IMR-90 (cell line): ENCODE measurements around the gene NUDCD3. TPM values are rescaled to one million over a fixed set of nuclear protein-coding genes. Genes with fewer than 3 reads are reported as not detected.
A peak's percentile ranks its signal among the peaks of the same experiment; 100 is the strongest.

Source experiments
- ATAC-seq: fragments of 200-7000 bp; cut with Tn5 transposase; 2 replicates; pipeline ENCODE4 v1.9.1; 2020; ENCODE audit warnings: low read depth, mild to moderate bottlenecking, moderate library complexity
- BruUV-seq: library from RNA; stranded (reverse); fragments of 400-500 nt; replicated peaks from 2 replicates; lab custom pipeline; 2021; lab: Mats Ljungman, UMichigan
- CTCF ChIA-PET: fragments of 300-600 bp; formaldehyde crosslinking; extraction: SDS; loops from one replicate; lab custom pipeline; 2021; ENCODE audit warnings: antibody characterized with exemption; lab: Yijun Ruan, JAX
- POLR2A ChIA-PET: fragments of 300-600 bp; sonication (Branson Sonifier 250); formaldehyde crosslinking; loops from one replicate; lab custom pipeline; 2022; ENCODE audit warnings: antibody characterized with exemption; ENCODE audit not compliant: unreplicated experiment; lab: Charles Lee
- DNase-seq: peaks from one replicate; pipeline ENCODE4 v3.0.0; 2013
- H2AFZ ChIP-seq: replicated peaks from 2 replicates; pipeline ENCODE3; 2013; ENCODE audit warnings: low read length, mild to moderate bottlenecking; ENCODE audit not compliant: poor library complexity
- H2AK5ac ChIP-seq: 2 replicates; pipeline ENCODE4 v1.6.1; 2013; ENCODE audit warnings: low read depth, low read length, inconsistent platforms
- H2AK9ac ChIP-seq: replicated peaks from 2 replicates; pipeline ENCODE3; 2013; ENCODE audit warnings: mild to moderate bottlenecking, low read depth, low read length, moderate library complexity; ENCODE audit not compliant: poor library complexity
- H2BK120ac ChIP-seq: 2 replicates; pipeline ENCODE4 v1.6.1; 2013; ENCODE audit warnings: low read depth, low read length, inconsistent platforms
- H2BK15ac ChIP-seq: 3 replicates; pipeline ENCODE4 v1.6.1; 2013; ENCODE audit warnings: low read depth, low read length, inconsistent platforms
- H2BK20ac ChIP-seq: 2 replicates; pipeline ENCODE4 v1.6.1; 2013; ENCODE audit warnings: low read depth, mild to moderate bottlenecking, inconsistent platforms, low read length, moderate library complexity
- H2BK5ac ChIP-seq: 2 replicates; pipeline ENCODE4 v1.6.1; 2013; ENCODE audit warnings: mild to moderate bottlenecking, low read depth, low read length, inconsistent platforms; ENCODE audit not compliant: poor library complexity, severe bottlenecking
- H3K14ac ChIP-seq: replicated peaks from 2 replicates; pipeline ENCODE4 v1.6.1; 2013; ENCODE audit warnings: low read depth, low read length, inconsistent platforms
- H3K18ac ChIP-seq: 2 replicates; pipeline ENCODE4 v1.6.1; 2013; ENCODE audit warnings: low read depth, low read length, control low read depth
- H3K23ac ChIP-seq: 2 replicates; pipeline ENCODE4 v1.6.1; 2013; ENCODE audit warnings: low read depth, low read length, inconsistent platforms
- H3K27ac ChIP-seq: 2 replicates; pipeline ENCODE4 v1.5.1; 2013; ENCODE audit warnings: mild to moderate bottlenecking, control low read depth, low read length; ENCODE audit not compliant: insufficient read depth
- H3K27me3 ChIP-seq: 2 replicates; pipeline ENCODE4 v1.6.1; 2013; ENCODE audit warnings: low read length; ENCODE audit not compliant: control insufficient read depth, insufficient read depth
- H3K36me3 ChIP-seq: 2 replicates; pipeline ENCODE4 v1.6.1; 2013; ENCODE audit warnings: low read length, mixed read lengths; ENCODE audit not compliant: control insufficient read depth, insufficient read depth
- H3K4ac ChIP-seq: 2 replicates; pipeline ENCODE4 v1.6.1; 2013; ENCODE audit warnings: low read depth, low read length, inconsistent platforms
- H3K4me1 ChIP-seq: 2 replicates; pipeline ENCODE4 v1.6.1; 2013; ENCODE audit warnings: low read length, mixed read lengths; ENCODE audit not compliant: control insufficient read depth, insufficient read depth
- H3K4me2 ChIP-seq: 2 replicates; pipeline ENCODE4 v1.6.1; 2013; ENCODE audit warnings: low read depth, mild to moderate bottlenecking, control low read depth, low read length, moderate library complexity
- H3K4me3 ChIP-seq: 2 replicates; pipeline ENCODE4 v1.5.1; 2013; ENCODE audit warnings: low read depth, mild to moderate bottlenecking, control low read depth, low read length, moderate library complexity; ENCODE audit not compliant: insufficient read depth
- H3K56ac ChIP-seq: 2 replicates; pipeline ENCODE4 v1.6.1; 2013; ENCODE audit warnings: low read length, inconsistent platforms; ENCODE audit not compliant: insufficient read depth; ENCODE audit errors: extremely low read depth
- H3K79me1 ChIP-seq, 2 experiments: 2 replicates each; pipeline ENCODE4 v1.6.1; 2013; ENCODE audit warnings: low read length in 2 of 2, inconsistent platforms in 1 of 2, low read depth in 1 of 2
- H3K9ac ChIP-seq: 2 replicates; pipeline ENCODE4 v1.6.1; 2013; ENCODE audit warnings: low read depth, low read length, control low read depth
- H3K9me1 ChIP-seq: 2 replicates; pipeline ENCODE4 v1.6.1; 2013; ENCODE audit warnings: low read length, inconsistent platforms; ENCODE audit not compliant: insufficient read depth
- H3K9me3 ChIP-seq: 2 replicates; pipeline ENCODE4 v1.6.1; 2013; ENCODE audit warnings: low read length; ENCODE audit not compliant: control insufficient read depth, insufficient read depth
- H4K20me1 ChIP-seq: 2 replicates; pipeline ENCODE4 v1.6.1; 2013; ENCODE audit warnings: low read length, inconsistent platforms; ENCODE audit not compliant: insufficient read depth
- H4K5ac ChIP-seq: 2 replicates; pipeline ENCODE4 v1.6.1; 2013; ENCODE audit warnings: mild to moderate bottlenecking, low read depth, low read length, control low read depth
- H4K8ac ChIP-seq, 2 experiments: 2 replicates each; pipeline ENCODE4 v1.6.1; 2013; ENCODE audit warnings: low read depth in 2 of 2, low read length in 2 of 2, control low read depth in 1 of 2, inconsistent platforms in 1 of 2
- H4K91ac ChIP-seq: 2 replicates; pipeline ENCODE4 v1.6.1; 2013; ENCODE audit warnings: low read depth, low read length, inconsistent platforms; ENCODE audit not compliant: insufficient read depth
- MXI1 ChIP-seq: IDR thresholded peaks from 2 replicates; pipeline ENCODE4 v1.6.1; 2012; ENCODE audit warnings: low read depth, mild to moderate bottlenecking, low read length, moderate library complexity, borderline replicate concordance
- NFE2L2 ChIP-seq: fragments of 150-350 bp; IDR thresholded peaks from 2 replicates; pipeline ENCODE4 v1.6.1; 2016; ENCODE audit warnings: low read depth, mild to moderate bottlenecking, low read length
- RAD21 ChIP-seq: IDR thresholded peaks from 2 replicates; pipeline ENCODE4 v1.6.1; 2012; ENCODE audit warnings: low read length, improper control_type of control experiment
- SMC3 ChIP-seq: fragments of 150-350 bp; IDR thresholded peaks from 2 replicates; pipeline ENCODE4 v1.6.1; 2016; ENCODE audit warnings: low read depth, mild to moderate bottlenecking, antibody characterized with exemption, low read length, moderate library complexity
- WGBS, 2 experiments: methylation state at CpG; one replicate each; pipeline versions ENCODE4 v1.1.5 to v1.1.7; 2013; ENCODE audit warnings: missing lambda C conversion rate in 2 of 2; ENCODE audit not compliant: insufficient read length in 1 of 2; ENCODE audit errors: extremely low coverage in 2 of 2; 5-methylcytosine and 5-hydroxymethylcytosine counted together
- dilution Hi-C: fragments of 300-500 bp; cut with HindIII; formaldehyde crosslinking; loops from one replicate; pipeline ENCODE4 v1.14.3; 2018; ENCODE audit warnings: low sequenced_read_pairs; ENCODE audit not compliant: unreplicated experiment
- in situ Hi-C: fragments of 300-500 bp; cut with MboI; formaldehyde crosslinking; loops from 3 replicates; pipeline ENCODE4 v1.14.3; 2019; ENCODE audit warnings: low sequenced_read_pairs, inconsistent platforms, mixed read lengths
- intact Hi-C: fragments of 100-400 bp; cut with micrococcal nuclease; formaldehyde crosslinking; loops from 2 replicates; pipeline ENCODE4 v1.10.0; 2022
- polyA plus RNA-seq, 3 experiments: library from polyadenylated mRNA; depleted of rRNA; stranded (reverse); fragments of >200 nt; gene quantifications; 2 replicates each; pipeline ENCODE4 v1.2.3, GENCODE V29; 2012; ENCODE audit warnings: low replicate concordance in 1 of 3
- total RNA-seq: library from RNA; depleted of rRNA; stranded (reverse); fragments of >200 nt; gene quantifications from 2 replicates; pipeline ENCODE4 v1.2.3, GENCODE V29; 2012
- TF ChIP-seq, protein P1 (sequence below): conservative IDR thresholded peaks from 2 replicates; pipeline ENCODE4 v1.5.1; 2012; ENCODE audit warnings: mild to moderate bottlenecking, low read depth, low read length, improper control_type of control experiment

The NUDCD3 gene
- total and polyA plus RNA-seq, 2 of the 4 experiments (the other 2 are of a cell fraction): 49.5 to 76.0 TPM

GRCh38 chr7:44348300-44348699 lies 142.2 kb downstream of the NUDCD3 start:
- POLR2A ChIA-PET: no interaction called here
- peak; percentile 39 for DNase-seq
- BruUV-seq: no TSS peak
- TF ChIP-seq RAD21 (peak; percentile 82), SMC3 (peak; percentile 73), MXI1 (no peak), NFE2L2 (no peak)
- TF ChIP-seq, protein P1, sequence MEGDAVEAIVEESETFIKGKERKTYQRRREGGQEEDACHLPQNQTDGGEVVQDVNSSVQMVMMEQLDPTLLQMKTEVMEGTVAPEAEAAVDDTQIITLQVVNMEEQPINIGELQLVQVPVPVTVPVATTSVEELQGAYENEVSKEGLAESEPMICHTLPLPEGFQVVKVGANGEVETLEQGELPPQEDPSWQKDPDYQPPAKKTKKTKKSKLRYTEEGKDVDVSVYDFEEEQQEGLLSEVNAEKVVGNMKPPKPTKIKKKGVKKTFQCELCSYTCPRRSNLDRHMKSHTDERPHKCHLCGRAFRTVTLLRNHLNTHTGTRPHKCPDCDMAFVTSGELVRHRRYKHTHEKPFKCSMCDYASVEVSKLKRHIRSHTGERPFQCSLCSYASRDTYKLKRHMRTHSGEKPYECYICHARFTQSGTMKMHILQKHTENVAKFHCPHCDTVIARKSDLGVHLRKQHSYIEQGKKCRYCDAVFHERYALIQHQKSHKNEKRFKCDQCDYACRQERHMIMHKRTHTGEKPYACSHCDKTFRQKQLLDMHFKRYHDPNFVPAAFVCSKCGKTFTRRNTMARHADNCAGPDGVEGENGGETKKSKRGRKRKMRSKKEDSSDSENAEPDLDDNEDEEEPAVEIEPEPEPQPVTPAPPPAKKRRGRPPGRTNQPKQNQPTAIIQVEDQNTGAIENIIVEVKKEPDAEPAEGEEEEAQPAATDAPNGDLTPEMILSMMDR: peak; percentile 63
- Histone ChIP-seq H2AK9ac (no peak overlapping the region), H4K5ac (no peak overlapping the region), H3K14ac (no peak overlapping the region), H3K27me3 (peaks cover 11% of the 10 kb centered on the region), H3K4ac (no peak overlapping the region), H2BK120ac (no peak overlapping the region), H2BK20ac (no peak overlapping the region), H3K9me1 (no peaks in the 10 kb centered on the region), H2BK15ac (no peak overlapping the region), H4K20me1 (no peaks in the 10 kb centered on the region), H2AFZ (peak overlapping the region; percentile 56), H2BK5ac (no peak overlapping the region), H4K91ac (no peak overlapping the region), H3K79me1 (no peaks in the 10 kb centered on the region), H3K4me2 (no peak overlapping the region), H3K9ac (no peak overlapping the region), H3K56ac (no peak overlapping the region), H3K27ac (no peak overlapping the region), H3K4me1 (peaks cover 1% of the 10 kb centered on the region; the same call in 1 of the 2 replicates), H3K18ac (no peak overlapping the region), H4K8ac (no peak overlapping the region), H2AK5ac (no peak overlapping the region), H3K23ac (no peak overlapping the region), H3K4me3 (no peak overlapping the region), H3K36me3 (no peaks in the 10 kb centered on the region), H3K9me3 (peaks cover 3% of the 10 kb centered on the region; the same call in 1 of the 2 replicates)
- no CpG with 5 or more reads among the region's 2 CpGs for WGBS, 2 experiments
- in situ Hi-C loops (no loop called here), intact Hi-C loops (loop anchor here (1.0 kb wide), 2 partner anchors 129 to 217 kb away; no protein-coding TSS in a partner anchor), dilution Hi-C loops (no loop called here)
- CTCF ChIA-PET: interaction anchor here (0.6 to 1.1 kb wide), 5 partner anchors 8 to 221 kb away, joined by 3 to 4 read pairs (median 3); no protein-coding TSS in a partner anchor
- peak; percentile 67 for ATAC-seq
